ENCODE measurements around the gene RCOR1.

The RCOR1 gene

DNA sequence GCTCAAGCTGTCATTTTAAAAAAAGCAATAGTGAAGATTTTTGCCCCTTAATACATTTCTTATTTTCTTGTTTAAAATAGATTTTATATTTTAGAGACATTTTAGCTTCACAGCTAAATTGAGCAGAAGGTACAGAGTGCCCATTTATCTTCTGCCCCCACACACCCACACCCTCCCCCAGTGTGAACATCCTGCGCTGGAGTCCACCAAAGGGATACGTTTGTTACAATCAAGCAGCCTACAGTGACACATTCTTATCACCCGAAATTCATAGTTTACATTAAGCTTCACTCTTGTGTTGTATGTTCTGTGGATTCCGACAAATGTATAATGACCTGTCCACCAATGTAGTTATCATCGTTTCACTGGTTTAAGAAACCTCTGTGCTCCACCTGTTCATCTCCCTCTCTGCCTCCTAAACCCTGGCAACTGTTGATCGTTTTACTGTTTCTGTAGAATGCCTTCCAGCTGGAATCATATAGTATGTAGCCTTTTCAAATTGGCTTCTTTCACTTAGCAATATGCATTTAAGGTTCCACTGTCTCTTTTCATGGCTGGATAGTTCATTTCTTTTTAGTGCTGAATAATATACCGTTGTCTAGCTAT lies 93.8 kb downstream of the RCOR1 start:
- H3K4me2 ChIP-seq (ENCODE audit: low read length) = no peak overlapping the region
- H3K79me2 ChIP-seq (ENCODE audit: low read length) = peaks cover 3% of the 10 kb centered on the region; the same call in 1 of the 2 replicates
- TF ChIP-seq, protein P1, sequence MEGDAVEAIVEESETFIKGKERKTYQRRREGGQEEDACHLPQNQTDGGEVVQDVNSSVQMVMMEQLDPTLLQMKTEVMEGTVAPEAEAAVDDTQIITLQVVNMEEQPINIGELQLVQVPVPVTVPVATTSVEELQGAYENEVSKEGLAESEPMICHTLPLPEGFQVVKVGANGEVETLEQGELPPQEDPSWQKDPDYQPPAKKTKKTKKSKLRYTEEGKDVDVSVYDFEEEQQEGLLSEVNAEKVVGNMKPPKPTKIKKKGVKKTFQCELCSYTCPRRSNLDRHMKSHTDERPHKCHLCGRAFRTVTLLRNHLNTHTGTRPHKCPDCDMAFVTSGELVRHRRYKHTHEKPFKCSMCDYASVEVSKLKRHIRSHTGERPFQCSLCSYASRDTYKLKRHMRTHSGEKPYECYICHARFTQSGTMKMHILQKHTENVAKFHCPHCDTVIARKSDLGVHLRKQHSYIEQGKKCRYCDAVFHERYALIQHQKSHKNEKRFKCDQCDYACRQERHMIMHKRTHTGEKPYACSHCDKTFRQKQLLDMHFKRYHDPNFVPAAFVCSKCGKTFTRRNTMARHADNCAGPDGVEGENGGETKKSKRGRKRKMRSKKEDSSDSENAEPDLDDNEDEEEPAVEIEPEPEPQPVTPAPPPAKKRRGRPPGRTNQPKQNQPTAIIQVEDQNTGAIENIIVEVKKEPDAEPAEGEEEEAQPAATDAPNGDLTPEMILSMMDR (IDR thresholded peaks at IDR 0.05; ENCODE audit: low read depth, low read length) = no peak
- no peak for TF ChIP-seq EZH2phosphoT487 (IDR thresholded peaks at IDR 0.05; ENCODE audit: low read depth)
- H3K27ac ChIP-seq (ENCODE audit: low read length) = no peak overlapping the region
- peaks cover 4% of the 10 kb centered on the region for H3K36me3 ChIP-seq (replicated peaks; ENCODE audit: low read depth, low read length)
- H3K4me3 ChIP-seq (ENCODE audit: low read length) = no peak overlapping the region
- H4K20me1 ChIP-seq (ENCODE audit: insufficient read depth, low read length) = 0 out of 2 replicates have a peak, but pooled peaks cover 13% of the 10 kb centered on the region
- no peaks in the 10 kb centered on the region for H3K9me3 ChIP-seq (ENCODE audit: insufficient read depth, low read length)
- no peaks in the 10 kb centered on the region for H3K4me1 ChIP-seq (ENCODE audit: low read length)
- no peak overlapping the region for H2AFZ ChIP-seq (ENCODE audit: low read depth, low read length)
- no peaks in the 10 kb centered on the region for H3K27me3 ChIP-seq (ENCODE audit: low read depth, low read length)
- no peak overlapping the region for H3K9ac ChIP-seq (ENCODE audit: low read length)

DNA sequence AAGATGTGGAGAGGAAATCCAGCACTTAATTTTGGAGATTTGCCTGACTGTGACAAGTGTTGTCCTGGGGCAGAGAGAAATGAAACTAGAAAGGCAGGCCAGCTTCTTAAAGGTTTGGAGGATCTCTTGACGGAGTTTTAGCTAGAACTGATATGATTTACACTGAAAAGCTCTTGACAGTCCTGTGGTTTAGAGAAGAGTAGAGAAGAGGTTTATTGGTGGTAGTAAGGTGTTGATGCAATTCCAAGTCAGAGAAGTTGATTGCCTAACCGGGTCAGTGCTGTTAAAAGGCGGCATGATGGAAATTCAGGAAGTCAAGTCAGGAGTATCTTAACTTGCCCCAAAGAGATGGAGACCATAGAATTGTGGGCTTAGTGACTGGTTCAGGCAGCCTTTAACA lies 95.8 kb downstream of the RCOR1 start:
- Histone ChIP-seq H3K4me2 (ENCODE audit: low read length) (no peak overlapping the region), H3K9me3 (ENCODE audit: insufficient read depth, low read length) (no peaks in the 10 kb centered on the region), H3K9ac (ENCODE audit: low read length) (no peak overlapping the region), H3K36me3 (replicated peaks; ENCODE audit: low read depth, low read length) (peaks cover 2% of the 10 kb centered on the region), H4K20me1 (ENCODE audit: insufficient read depth, low read length) (0 out of 2 replicates have a peak, but pooled peaks cover 8% of the 10 kb centered on the region), H2AFZ (ENCODE audit: low read depth, low read length) (no peak overlapping the region), H3K27ac (ENCODE audit: low read length) (no peak overlapping the region), H3K27me3 (ENCODE audit: low read depth, low read length) (no peaks in the 10 kb centered on the region), H3K4me1 (ENCODE audit: low read length) (no peaks in the 10 kb centered on the region), H3K79me2 (ENCODE audit: low read length) (peaks cover 3% of the 10 kb centered on the region; the same call in 1 of the 2 replicates), H3K4me3 (ENCODE audit: low read length) (no peak overlapping the region)
- TF ChIP-seq, protein P1 (IDR thresholded peaks at IDR 0.05; ENCODE audit: low read depth, low read length) = no peak
- TF ChIP-seq EZH2phosphoT487 (IDR thresholded peaks at IDR 0.05; ENCODE audit: low read depth) = no peak

DNA sequence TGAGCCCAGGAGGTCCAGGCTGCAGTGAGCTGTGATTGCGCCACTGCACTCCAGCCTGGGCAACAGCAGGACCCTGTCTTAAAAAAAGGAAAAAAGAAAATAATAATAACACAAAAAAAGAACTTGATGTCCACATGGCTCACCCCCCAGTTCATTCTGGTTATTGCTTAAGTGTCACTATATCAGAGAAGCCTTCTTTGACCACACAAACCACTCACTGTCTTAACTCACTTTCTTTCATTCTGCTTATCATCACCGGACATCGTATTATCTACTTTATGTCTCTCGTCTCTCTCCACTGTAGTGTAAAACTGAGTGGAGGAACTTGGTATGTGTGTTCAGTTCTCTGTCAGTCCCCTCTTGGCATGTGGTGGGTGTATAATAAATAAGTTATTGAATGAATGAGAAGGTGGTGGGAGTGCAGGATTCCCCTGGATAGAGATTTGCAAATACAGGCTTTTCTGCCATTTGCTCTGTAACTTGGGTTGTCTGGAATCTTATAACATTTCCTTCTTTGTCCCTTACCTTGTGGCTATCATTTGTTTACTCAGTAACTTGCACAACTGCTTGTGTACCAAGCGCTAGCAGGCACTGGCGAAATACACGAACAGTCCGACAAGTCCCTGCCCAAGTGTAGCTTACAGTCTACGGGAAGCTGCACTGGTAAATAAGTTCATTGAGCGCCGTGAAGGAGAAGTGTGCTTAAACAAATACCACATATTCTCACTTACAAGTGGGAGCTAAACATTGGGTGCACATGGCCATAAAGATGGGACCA lies 98.2 kb downstream of the RCOR1 start:
- no peak overlapping the region for H2AFZ ChIP-seq (ENCODE audit: low read depth, low read length)
- no peaks in the 10 kb centered on the region for H3K27me3 ChIP-seq (ENCODE audit: low read depth, low read length)
- no peaks in the 10 kb centered on the region for H3K36me3 ChIP-seq (replicated peaks; ENCODE audit: low read depth, low read length)
- H3K79me2 ChIP-seq (ENCODE audit: low read length) = peaks cover 12% of the 10 kb centered on the region
- H4K20me1 ChIP-seq (ENCODE audit: insufficient read depth, low read length) = peaks cover 12% of the 10 kb centered on the region; the same call in 1 of the 2 replicates
- no peak overlapping the region for H3K27ac ChIP-seq (ENCODE audit: low read length)
- H3K9me3 ChIP-seq (ENCODE audit: insufficient read depth, low read length) = no peaks in the 10 kb centered on the region
- H3K4me1 ChIP-seq (ENCODE audit: low read length) = peaks cover 11% of the 10 kb centered on the region
- H3K9ac ChIP-seq (ENCODE audit: low read length) = no peak overlapping the region
- no peak for TF ChIP-seq EZH2phosphoT487 (IDR thresholded peaks at IDR 0.05; ENCODE audit: low read depth)
- TF ChIP-seq, protein P1 (IDR thresholded peaks at IDR 0.05; ENCODE audit: low read depth, low read length) = no peak
- no peak overlapping the region for H3K4me3 ChIP-seq (ENCODE audit: low read length)
- no peak overlapping the region for H3K4me2 ChIP-seq (ENCODE audit: low read length)

DNA sequence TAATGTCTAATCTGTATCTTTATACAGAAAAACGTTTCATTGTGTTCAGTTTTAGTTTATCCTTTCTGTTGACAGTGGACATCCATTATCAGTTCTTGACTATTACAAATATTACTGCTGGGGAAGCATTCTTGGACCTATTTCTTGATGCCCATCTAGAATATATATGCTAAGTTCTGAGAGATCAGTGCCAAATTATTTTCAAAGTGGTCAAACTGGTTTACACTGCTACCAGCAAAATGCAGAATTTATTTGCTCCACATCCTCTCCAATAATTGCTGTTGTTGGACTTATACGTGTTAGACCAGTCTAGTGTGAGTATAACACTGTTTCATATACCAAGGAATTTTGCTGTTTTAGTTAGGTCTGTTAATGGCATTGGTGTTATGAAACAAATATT lies 99.3 kb downstream of the RCOR1 start:
- H3K79me2 ChIP-seq (ENCODE audit: low read length) = peaks cover 20% of the 10 kb centered on the region
- H3K27me3 ChIP-seq (ENCODE audit: low read depth, low read length) = no peaks in the 10 kb centered on the region
- H3K27ac ChIP-seq (ENCODE audit: low read length) = no peak overlapping the region
- no peaks in the 10 kb centered on the region for H3K9me3 ChIP-seq (ENCODE audit: insufficient read depth, low read length)
- peaks cover 19% of the 10 kb centered on the region for H3K4me1 ChIP-seq (ENCODE audit: low read length)
- H4K20me1 ChIP-seq (ENCODE audit: insufficient read depth, low read length) = peaks cover 14% of the 10 kb centered on the region; the same call in 1 of the 2 replicates
- no peak overlapping the region for H3K9ac ChIP-seq (ENCODE audit: low read length)
- TF ChIP-seq EZH2phosphoT487 (IDR thresholded peaks at IDR 0.05; ENCODE audit: low read depth) = no peak
- TF ChIP-seq, protein P1 (IDR thresholded peaks at IDR 0.05; ENCODE audit: low read depth, low read length) = no peak
- H2AFZ ChIP-seq (ENCODE audit: low read depth, low read length) = no peak overlapping the region
- no peaks in the 10 kb centered on the region for H3K36me3 ChIP-seq (replicated peaks; ENCODE audit: low read depth, low read length)
- no peak overlapping the region for H3K4me2 ChIP-seq (ENCODE audit: low read length)
- H3K4me3 ChIP-seq (ENCODE audit: low read length) = no peak overlapping the region

Data from OCI-LY3 (cell line).